Heart right ventricle (tissue), 16 donors: ENCODE measurements around the gene NAGLU. TPM values are rescaled to one million over a fixed set of nuclear protein-coding genes. Genes with fewer than 3 reads are reported as not detected.

Source experiments
- ATAC-seq, 8 donors: fragments of 200-7000 bp; cut with Tn5 transposase; one replicate each; pipeline ENCODE4 v1.9.1; 2020; ENCODE audit warnings: mild to moderate bottlenecking in 8 of 8, moderate library complexity in 8 of 8, moderate number of reproducible peaks in 1 of 8
- DNase-seq, 2 donors: peaks; one replicate each; pipeline ENCODE4 v3.0.0-alpha.2; 2020
- H3K27ac ChIP-seq, 10 donors: fragments of 200-600 bp; sonication (generic) in 2 of 10; one replicate each; pipeline versions ENCODE4 v1.5.0 to v1.8.0; 2020 to 2022; ENCODE audit warnings: mild to moderate bottlenecking in 3 of 10
- H3K27me3 ChIP-seq, 7 donors: fragments of 200-600 bp; one replicate each; pipeline ENCODE4 v1.8.0; 2021 to 2022; ENCODE audit warnings: mild to moderate bottlenecking in 2 of 7
- H3K36me3 ChIP-seq, 9 donors: fragments of 200-600 bp; sonication (generic) in 1 of 9; one replicate each; pipeline versions ENCODE4 v1.5.0 to v1.8.0; 2020 to 2022; ENCODE audit warnings: mild to moderate bottlenecking in 2 of 9
- H3K4me1 ChIP-seq, 9 donors: fragments of 200-600 bp; sonication (generic) in 1 of 9; one replicate each; pipeline versions ENCODE4 v1.5.0 to v1.8.0; 2020 to 2022; ENCODE audit warnings: mild to moderate bottlenecking in 4 of 9
- H3K4me3 ChIP-seq, 10 donors: fragments of 200-600 bp; sonication (generic) in 2 of 10; one replicate each; pipeline versions ENCODE4 v1.5.0 to v1.8.0; 2020 to 2022; ENCODE audit warnings: mild to moderate bottlenecking in 7 of 10, moderate library complexity in 2 of 10
- H3K9me3 ChIP-seq, 11 donors: fragments of 200-600 bp in 10 of 11; sonication (generic) in 2 of 11; one replicate each; pipeline versions ENCODE4 v1.5.0 to v1.8.0; 2013 to 2022; ENCODE audit warnings: mild to moderate bottlenecking in 2 of 11, control low read depth in 1 of 11, moderate library complexity in 1 of 11
- WGBS, 2 donors: extraction: QIAGEN DNeasy Blood & Tissue Kit; methylation state at CpG; one replicate each; pipeline ENCODE4 v1.1.7; 2013; ENCODE audit warnings: inconsistent platforms in 1 of 2; 5-methylcytosine and 5-hydroxymethylcytosine counted together
- intact Hi-C, 10 donors: fragments of 100-400 bp; cut with DNase I; formaldehyde crosslinking; loops; one replicate each; pipeline versions ENCODE4 v1.11.1 to v1.14.2; 2022
- polyA plus RNA-seq, 2 donors: library from polyadenylated mRNA; stranded (reverse); fragments of 200-250 nt; gene quantifications; one replicate each; pipeline ENCODE4 v1.2.3, GENCODE V29; 2013
- total RNA-seq, 10 donors: library from RNA; stranded (reverse); fragmentation: NEBNext Ultra II Directional in 3 of 10; extraction: Animal tissue kit (Norgen Biotek cat#: 25700) in 3 of 10; gene quantifications; one replicate each; pipeline versions ENCODE4 v1.2.1 to v1.2.4, GENCODE V29; 2021 to 2023
- TF ChIP-seq, protein P1 (sequence below), 9 donors: fragments of 200-600 bp; sonication (generic) in 2 of 9; IDR thresholded peaks; one replicate each; pipeline versions ENCODE4 v1.5.0 to v1.8.0; 2021 to 2022; ENCODE audit warnings: antibody characterized with exemption in 9 of 9, mild to moderate bottlenecking in 5 of 9, moderate library complexity in 1 of 9
- donor health status: Arrhythmogenic right ventricular cardiomyopathy.
- donor health status: ischemic (EF 13 %, LVEDD 7.1; RV severe dilation, severe dysfunction).
- donor health status: healthy with polysubstance abuse.
- donor health status: DM: no; HTN: yes; CAD: no.
- donor health status: DM: no; HTN: no; CAD: no.
- donor health status: ischemic (EF 25% LVEDD 6.9; RV normal size, moderate dysfunction).
- donor health status: ischemic (EF 25% LVEDD 5.7; RV mildly dilated, moderate dysfunction).
- donor health status: healthy.
- donor health status: DM: yes; HTN: yes; CAD: no.
- donor health status: Ischemic cardiomyopathy.
- donor health status: ischemic (EF 35%, LVEDD 5.7; RV mildly dilated, moderate dysfunction).
- donor health status: nonischemic (EF 11% LVEDD 7.7; RV severe dilation, severe dysfunction).
- donor health status: DM: yes; HTN: yes; CAD: no.
- donor health status: PGD.
- donor health status: ischemic (EF 29% LVEDD 5.4; RV normal size, mild dysfunction).
- donor health status: nonischemic (EF 23%, LVEDD 6.1; RV moderate dilation, normal function).

Gene NAGLU
- total and polyA plus RNA-seq, 12 donors = 6.8 to 18.3 (median 12.7) TPM

DNA sequence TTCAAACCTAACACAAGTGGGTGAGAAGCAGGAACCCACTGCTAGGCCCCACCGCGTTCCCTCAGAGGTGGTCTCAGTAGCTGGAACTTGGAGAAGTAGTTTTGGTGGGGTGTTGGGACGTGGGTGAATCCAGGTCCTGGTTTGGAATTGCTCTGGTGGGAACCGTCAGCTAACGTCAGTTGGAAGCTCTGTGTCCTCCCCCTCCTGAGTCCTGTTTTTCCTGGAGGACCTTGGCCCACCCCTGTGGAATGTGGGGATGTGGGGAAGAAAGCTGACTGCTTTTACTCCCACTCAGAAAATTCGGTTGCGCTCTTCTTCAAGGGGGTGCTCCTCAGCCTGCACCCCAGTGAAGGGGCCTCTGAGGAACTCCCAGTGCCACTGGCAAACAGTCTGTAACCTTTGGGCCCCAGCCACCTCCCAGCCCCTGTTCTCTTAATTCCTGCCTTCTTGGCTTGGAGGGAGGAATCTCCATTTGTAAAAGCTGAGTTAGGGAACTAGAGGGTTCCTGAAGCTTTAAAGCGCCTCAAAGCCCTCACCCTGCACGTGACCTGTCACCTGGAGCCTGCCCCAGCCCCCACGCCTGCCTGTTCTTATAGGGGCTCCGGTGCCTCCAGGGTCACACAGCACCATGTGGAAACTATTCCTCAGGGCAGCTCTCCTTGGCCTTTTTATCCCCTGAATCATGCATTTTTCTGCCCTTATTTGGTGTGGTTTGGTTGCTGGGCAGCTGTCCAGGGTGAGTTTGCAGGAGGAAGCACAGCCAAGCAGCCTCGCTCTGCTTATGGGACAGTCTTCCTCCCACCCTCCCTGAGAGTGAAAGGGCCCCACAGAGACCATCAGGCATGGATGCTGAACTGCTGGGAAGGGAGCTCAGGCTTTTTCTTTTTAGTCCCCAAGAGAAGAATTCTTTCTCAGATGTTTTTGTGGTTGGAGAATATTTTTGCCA, 16.2 kb upstream of the NAGLU start:
- Histone ChIP-seq H3K9me3 (no peaks in the 10 kb centered on the region), H3K27ac (peak overlapping the region; percentile 92 to 98 (median 95)), H3K36me3 (peaks cover 0 to 49% (median under 1%) of the 10 kb centered on the region in 9 donors), H3K4me1 (peaks cover 60 to 89% (median 77%) of the 10 kb centered on the region in 9 donors), H3K4me3 (peak overlapping the region in 2 of 10 donors; percentile 15 to 17), H3K27me3 (no peaks in the 10 kb centered on the region)
- peak; percentile 85 to 95 for DNase-seq
- WGBS, 2 donors = 24 to 29% methylated on average over 12 of the region's 12 CpGs
- intact Hi-C loops = loop anchor here (5.0 to 10.0 kb wide), 16 partner anchors 85 to 555 kb away; partner anchors contain the start of genes CAVIN1 (in 7 of the 10), HSPB9 (in 2 of the 10), KAT2A (in 2 of the 10) and CNP (in 1 of the 10)
- TF ChIP-seq, protein P1, sequence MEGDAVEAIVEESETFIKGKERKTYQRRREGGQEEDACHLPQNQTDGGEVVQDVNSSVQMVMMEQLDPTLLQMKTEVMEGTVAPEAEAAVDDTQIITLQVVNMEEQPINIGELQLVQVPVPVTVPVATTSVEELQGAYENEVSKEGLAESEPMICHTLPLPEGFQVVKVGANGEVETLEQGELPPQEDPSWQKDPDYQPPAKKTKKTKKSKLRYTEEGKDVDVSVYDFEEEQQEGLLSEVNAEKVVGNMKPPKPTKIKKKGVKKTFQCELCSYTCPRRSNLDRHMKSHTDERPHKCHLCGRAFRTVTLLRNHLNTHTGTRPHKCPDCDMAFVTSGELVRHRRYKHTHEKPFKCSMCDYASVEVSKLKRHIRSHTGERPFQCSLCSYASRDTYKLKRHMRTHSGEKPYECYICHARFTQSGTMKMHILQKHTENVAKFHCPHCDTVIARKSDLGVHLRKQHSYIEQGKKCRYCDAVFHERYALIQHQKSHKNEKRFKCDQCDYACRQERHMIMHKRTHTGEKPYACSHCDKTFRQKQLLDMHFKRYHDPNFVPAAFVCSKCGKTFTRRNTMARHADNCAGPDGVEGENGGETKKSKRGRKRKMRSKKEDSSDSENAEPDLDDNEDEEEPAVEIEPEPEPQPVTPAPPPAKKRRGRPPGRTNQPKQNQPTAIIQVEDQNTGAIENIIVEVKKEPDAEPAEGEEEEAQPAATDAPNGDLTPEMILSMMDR (IDR thresholded peaks at IDR 0.05) = no peak
- ATAC-seq = peak; percentile 71 to 83 (median 78)

- TF ChIP-seq, protein P1 (IDR thresholded peaks at IDR 0.05) = peak in 7 of 9 donors; percentile 9 to 48 (median 29)
- no peak for DNase-seq
- H3K36me3 ChIP-seq = peaks cover 0 to 42% (median 0%) of the 10 kb centered on the region in 9 donors
- peak overlapping the region in 1 of 10 donors; percentile 17 for H3K4me3 ChIP-seq
- peak overlapping the region; percentile 92 to 98 (median 95) for H3K27ac ChIP-seq
- peaks cover 60 to 95% (median 80%) of the 10 kb centered on the region in 9 donors for H3K4me1 ChIP-seq
- no peaks in the 10 kb centered on the region for H3K9me3 ChIP-seq
- 37 to 48% methylated on average over 9 of the region's 9 CpGs for WGBS, 2 donors
- ATAC-seq = peak in 2 of 8 donors; percentile 3 to 4
- intact Hi-C loops = loop anchor here in 5 of 10 donors (5.0 to 10.0 kb wide), 6 partner anchors 93 to 556 kb away; partner anchors contain the start of genes CNP (in 1 of the 5), HCRT (in 1 of the 5), HSPB9 (in 1 of the 5) and KAT2A (in 1 of the 5)
- no peaks in the 10 kb centered on the region for H3K27me3 ChIP-seq
These were observed 15.5 kb upstream of the NAGLU start for GRCh38 chr17:42520540-42520951.

DNA sequence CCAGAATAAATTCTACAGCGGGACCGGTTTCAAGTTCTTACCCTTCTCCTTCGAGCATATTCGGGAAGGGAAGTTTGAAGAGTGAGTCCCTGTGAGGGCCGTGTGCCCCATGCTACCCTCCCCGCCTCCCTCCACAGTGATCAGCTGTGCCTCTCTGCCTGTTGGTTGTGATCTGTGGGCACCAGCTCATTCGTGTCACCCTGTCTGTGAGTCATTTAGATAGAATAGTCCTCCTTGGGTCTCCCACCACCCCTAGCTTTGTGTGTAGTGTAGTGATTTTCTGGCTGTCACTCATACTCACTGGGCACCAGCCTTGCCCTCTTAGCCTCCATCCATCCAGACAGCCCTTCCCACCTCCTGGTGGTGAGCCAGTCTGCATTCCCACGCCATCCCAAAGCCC, 15.0 kb upstream of the NAGLU start:
- Histone ChIP-seq H3K27me3 (no peaks in the 10 kb centered on the region), H3K4me3 (peak overlapping the region in 1 of 10 donors; percentile 17), H3K27ac (peak overlapping the region; percentile 92 to 98 (median 95)), H3K9me3 (no peaks in the 10 kb centered on the region), H3K36me3 (peaks cover 0 to 37% (median 0%) of the 10 kb centered on the region in 9 donors), H3K4me1 (peaks cover 63 to 95% (median 84%) of the 10 kb centered on the region in 9 donors)
- no peak for DNase-seq
- WGBS, 2 donors = 45 to 71% methylated on average over 8 of the region's 8 CpGs
- ATAC-seq = no peak
- TF ChIP-seq, protein P1 (IDR thresholded peaks at IDR 0.05) = no peak
- intact Hi-C loops = loop anchor here in 5 of 10 donors (5.0 to 10.0 kb wide), 6 partner anchors 94 to 556 kb away; partner anchors contain the start of genes CNP (in 1 of the 5), HCRT (in 1 of the 5), HSPB9 (in 1 of the 5) and KAT2A (in 1 of the 5)
